HCT116 (cell line): ENCODE measurements around the gene TELO2. TPM values are rescaled to one million over a fixed set of nuclear protein-coding genes. Genes with fewer than 3 reads are reported as not detected.

Experiments used
- ATAC-seq: fragments of 200-7000 bp; cut with Tn5 transposase; 2 replicates; pipeline ENCODE4 v1.9.1; 2020; ENCODE audit warnings: mild to moderate bottlenecking, moderate library complexity
- BruUV-seq: library from RNA; stranded (reverse); fragments of 400-500 nt; replicated peaks from 2 replicates; lab custom pipeline; 2021; lab: Mats Ljungman, UMichigan
- CTCF ChIA-PET: fragments of 300-600 bp; sonication (Branson Sonifier 250); formaldehyde crosslinking; loops from one replicate; lab custom pipeline; 2021; ENCODE audit warnings: antibody characterized with exemption; lab: Charles Lee
- POLR2A ChIA-PET: fragments of 300-600, 350-600 bp; sonication (Branson Sonifier 250); formaldehyde crosslinking; loops from one replicate; lab custom pipeline; 2021; ENCODE audit warnings: antibody characterized with exemption; lab: Charles Lee
- RAD21 ChIA-PET, 2 experiments: fragments of 300-600 bp; sonication (Branson Sonifier 250); formaldehyde crosslinking; loops; one replicate each; lab custom pipeline; 2023; ENCODE audit warnings: low total read pairs in 2 of 2; ENCODE audit not compliant: uncharacterized antibody in 2 of 2, unreplicated experiment in 2 of 2, low non-redundant PET in 1 of 2; lab: Charles Lee
- DNase-seq: peaks from one replicate; pipeline ENCODE4 v3.0.0-alpha.2; 2010; ENCODE audit warnings: low read depth, low spot score
- H2AFZ ChIP-seq: fragments of 200-600 bp; shearing (Covaris generic), sonication (generic); 2 replicates; pipeline ENCODE4 v1.6.1; 2017; ENCODE audit warnings: low read depth, mixed run types, mixed read lengths, antibody characterized with exemption, low read length; ENCODE audit not compliant: poor library complexity, severe bottlenecking
- H3K27ac ChIP-seq: 2 replicates; pipeline ENCODE4 v1.5.1; 2012; ENCODE audit warnings: low read depth, low read length
- H3K27me3 ChIP-seq: fragments of 200-600 bp; sonication (generic); 2 replicates; pipeline ENCODE4 v1.6.1; 2016; ENCODE audit warnings: mixed run types, low read length, mixed read lengths; ENCODE audit not compliant: insufficient read depth
- H3K36me3 ChIP-seq, 2 experiments: fragments of 200-500 bp in 1 of 2; fragments of 200-600 bp in 1 of 2; sonication (Bioruptor generic) in 1 of 2; sonication (generic) in 1 of 2; 2 replicates each; pipeline versions ENCODE4 v1.5.1 to v1.6.1; 2014 to 2016; ENCODE audit warnings: low read length in 2 of 2, inconsistent platforms in 1 of 2, mixed read lengths in 1 of 2, mixed run types in 1 of 2; ENCODE audit not compliant: insufficient read depth in 2 of 2, control insufficient read depth in 1 of 2
- H3K4me1 ChIP-seq, 2 experiments: fragments of 200-600 bp in 1 of 2; sonication (generic) in 1 of 2; 2 replicates each; pipeline versions ENCODE4 v1.5.1 to v1.6.1; 2012 to 2017; ENCODE audit warnings: low read length in 2 of 2, inconsistent platforms in 1 of 2, mild to moderate bottlenecking in 1 of 2, mixed read lengths in 1 of 2, mixed run types in 1 of 2, moderate library complexity in 1 of 2; ENCODE audit not compliant: insufficient read depth in 2 of 2, control insufficient read depth in 1 of 2
- H3K4me2 ChIP-seq: fragments of 200-600 bp; sonication (generic); 2 replicates; pipeline ENCODE4 v1.6.1; 2017; ENCODE audit warnings: mixed run types, low read length, mixed read lengths
- H3K4me3 ChIP-seq, 2 experiments: fragments of 200-600 bp in 1 of 2; sonication (generic) in 1 of 2; replicated peaks in 1 of 2; 2 replicates each; pipeline ENCODE4 v1.5.1; 2011 to 2016; ENCODE audit warnings: low read length in 2 of 2, control low read depth in 1 of 2, low read depth in 1 of 2, mild to moderate bottlenecking in 1 of 2, mixed read lengths in 1 of 2, mixed run types in 1 of 2
- H3K79me2 ChIP-seq: fragments of 200-600 bp; sonication (generic); 2 replicates; pipeline ENCODE4 v1.6.1; 2017; ENCODE audit warnings: mild to moderate bottlenecking, mixed run types, low read length, moderate library complexity, mixed read lengths; ENCODE audit not compliant: insufficient read depth
- H3K9ac ChIP-seq: fragments of 200-600 bp; sonication (generic); 2 replicates; pipeline ENCODE4 v1.6.1; 2016; ENCODE audit warnings: low read length, mixed read lengths
- H3K9me2 ChIP-seq: fragments of 200-600 bp; sonication (generic), shearing (Covaris generic); 2 replicates; pipeline ENCODE4 v1.6.1; 2017; ENCODE audit warnings: mixed run types, mild to moderate bottlenecking, moderate library complexity; ENCODE audit not compliant: insufficient read depth
- H3K9me3 ChIP-seq, 2 experiments: fragments of 200-500 bp in 1 of 2; fragments of 200-600 bp in 1 of 2; sonication (Bioruptor generic) in 1 of 2; sonication (generic) in 1 of 2; 2 replicates each; pipeline ENCODE4 v1.6.1; 2014 to 2017; ENCODE audit warnings: low read length in 2 of 2, mixed read lengths in 2 of 2, inconsistent platforms in 1 of 2, low read depth in 1 of 2, mild to moderate bottlenecking in 1 of 2, mixed run types in 1 of 2, moderate library complexity in 1 of 2; ENCODE audit not compliant: control insufficient read depth in 1 of 2, insufficient read depth in 1 of 2
- H4K20me1 ChIP-seq: fragments of 200-600 bp; sonication (generic), shearing (Covaris generic); 2 replicates; pipeline ENCODE4 v1.6.1; 2017; ENCODE audit warnings: mixed run types, mild to moderate bottlenecking, moderate library complexity; ENCODE audit not compliant: insufficient read depth
- CBX3 ChIP-seq: IDR thresholded peaks from 2 replicates; pipeline ENCODE4 v1.6.1; 2012; ENCODE audit warnings: low read depth
- CEBPB ChIP-seq: IDR thresholded peaks from 2 replicates; pipeline ENCODE4 v1.6.1; 2012; ENCODE audit warnings: low read depth
- EGR1 ChIP-seq: IDR thresholded peaks from 2 replicates; pipeline ENCODE4 v1.6.1; 2012; ENCODE audit warnings: low read depth
- ELF1 ChIP-seq: IDR thresholded peaks from 2 replicates; pipeline ENCODE4 v1.6.1; 2012; ENCODE audit warnings: low read depth, borderline replicate concordance
- EZH2 ChIP-seq: fragments of 200-600 bp; sonication (generic); IDR thresholded peaks from 2 replicates; pipeline ENCODE4 v1.6.1; 2017; ENCODE audit warnings: antibody characterized with exemption, mixed run types
- FOSL1 ChIP-seq: IDR thresholded peaks from 2 replicates; pipeline ENCODE4 v1.6.1; 2012; ENCODE audit warnings: low read depth
- JUND ChIP-seq: IDR thresholded peaks from 2 replicates; pipeline ENCODE4 v1.6.1; 2012
- POLR2A ChIP-seq: IDR thresholded peaks from 2 replicates; pipeline ENCODE4 v1.7.0; 2011; ENCODE audit warnings: borderline replicate concordance; ENCODE audit not compliant: insufficient read depth, insufficient read length; ENCODE audit errors: extremely low read depth
- RAD21 ChIP-seq: IDR thresholded peaks from 2 replicates; pipeline ENCODE4 v1.6.1; 2012; ENCODE audit warnings: low read depth, mild to moderate bottlenecking
- SIN3A ChIP-seq: IDR thresholded peaks from 2 replicates; pipeline ENCODE4 v1.6.1; 2012; ENCODE audit warnings: low read depth
- SP1 ChIP-seq: IDR thresholded peaks from 2 replicates; pipeline ENCODE4 v1.6.1; 2012; ENCODE audit warnings: low read depth
- TCF7L2 ChIP-seq: IDR thresholded peaks from 2 replicates; pipeline ENCODE4 v1.7.0; 2011; ENCODE audit warnings: borderline replicate concordance, inconsistent platforms; ENCODE audit not compliant: insufficient read depth, insufficient read length; ENCODE audit errors: extremely low read depth
- YY1 ChIP-seq: IDR thresholded peaks from 2 replicates; pipeline ENCODE4 v1.6.1; 2011; ENCODE audit warnings: low read length, low read depth, moderate library complexity, mild to moderate bottlenecking; ENCODE audit not compliant: insufficient replicate concordance; ENCODE audit errors: extremely low read depth
- ZNF274 ChIP-seq: fragments of 200-500 bp; sonication (Bioruptor generic); IDR thresholded peaks from 2 replicates; pipeline ENCODE4 v1.6.1; 2014; ENCODE audit warnings: mild to moderate bottlenecking, low read depth, low read length, inconsistent platforms
- intact Hi-C: fragments of 100-400 bp; cut with micrococcal nuclease; formaldehyde crosslinking; loops from 2 replicates; pipeline ENCODE4 v1.10.0; 2022
- total RNA-seq: library from RNA; stranded (reverse); gene quantifications from one replicate; pipeline ENCODE4 v1.2.1, GENCODE V29; 2021; ENCODE audit not compliant: unreplicated experiment
- TF ChIP-seq, protein P1 (sequence below): IDR thresholded peaks from 2 replicates; pipeline ENCODE4 v1.6.1; 2011; ENCODE audit warnings: mild to moderate bottlenecking, low read length, moderate library complexity; ENCODE audit not compliant: insufficient replicate concordance; ENCODE audit errors: extremely low read depth
- TF ChIP-seq, protein P2 (sequence below): IDR thresholded peaks from 2 replicates; pipeline ENCODE4 v1.6.1; 2012
- TF ChIP-seq, protein P3 (sequence below), 3 experiments: fragments of 200-600 bp in 1 of 3; sonication (generic) in 1 of 3; IDR thresholded peaks in 2 of 3; conservative IDR thresholded peaks in 1 of 3; 2 replicates each; pipeline ENCODE4 v1.5.1; 2012 to 2017; ENCODE audit warnings: low read depth in 2 of 3, low read length in 2 of 3, antibody characterized with exemption in 1 of 3, borderline replicate concordance in 1 of 3, control low read depth in 1 of 3, mild to moderate bottlenecking in 1 of 3, mixed read lengths in 1 of 3, mixed run types in 1 of 3, moderate library complexity in 1 of 3; ENCODE audit not compliant: insufficient read depth in 1 of 3

TELO2 gene
- total RNA-seq, 1 experiment from 2014 or later, result 74.3 TPM

DNA sequence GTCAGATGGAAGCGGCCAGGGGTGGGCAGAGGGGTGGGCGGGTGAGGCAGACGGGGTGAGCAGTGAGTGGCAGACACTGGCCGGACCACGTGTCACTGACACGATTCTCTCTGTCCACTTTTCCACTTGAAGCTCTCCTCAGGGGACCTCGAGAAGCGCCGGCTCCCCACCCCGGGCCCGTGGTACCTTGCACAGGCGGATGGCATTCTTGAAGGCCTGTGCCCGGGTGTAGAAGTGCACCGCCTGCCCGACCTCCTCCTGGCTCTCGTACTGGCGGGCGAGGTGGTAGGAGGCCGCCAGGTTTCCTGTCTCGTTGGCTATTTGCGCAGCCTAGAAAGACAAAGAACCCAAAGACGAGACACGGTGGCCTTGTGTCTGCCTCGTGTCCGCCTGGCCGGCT lies 31.2 kb downstream of the TELO2 start:
- POLR2A ChIA-PET, result no interaction called here
- H3K9me2 ChIP-seq, result no peaks in the 10 kb centered on the region
- H3K36me3 ChIP-seq, result no peaks in the 10 kb centered on the region
- H3K4me2 ChIP-seq, result no peak overlapping the region
- CTCF ChIA-PET, result no interaction called here
- no peak overlapping the region for H2AFZ ChIP-seq
- no peak for TF ChIP-seq TCF7L2
- TF ChIP-seq ELF1, result no peak
- TF ChIP-seq, protein P1, sequence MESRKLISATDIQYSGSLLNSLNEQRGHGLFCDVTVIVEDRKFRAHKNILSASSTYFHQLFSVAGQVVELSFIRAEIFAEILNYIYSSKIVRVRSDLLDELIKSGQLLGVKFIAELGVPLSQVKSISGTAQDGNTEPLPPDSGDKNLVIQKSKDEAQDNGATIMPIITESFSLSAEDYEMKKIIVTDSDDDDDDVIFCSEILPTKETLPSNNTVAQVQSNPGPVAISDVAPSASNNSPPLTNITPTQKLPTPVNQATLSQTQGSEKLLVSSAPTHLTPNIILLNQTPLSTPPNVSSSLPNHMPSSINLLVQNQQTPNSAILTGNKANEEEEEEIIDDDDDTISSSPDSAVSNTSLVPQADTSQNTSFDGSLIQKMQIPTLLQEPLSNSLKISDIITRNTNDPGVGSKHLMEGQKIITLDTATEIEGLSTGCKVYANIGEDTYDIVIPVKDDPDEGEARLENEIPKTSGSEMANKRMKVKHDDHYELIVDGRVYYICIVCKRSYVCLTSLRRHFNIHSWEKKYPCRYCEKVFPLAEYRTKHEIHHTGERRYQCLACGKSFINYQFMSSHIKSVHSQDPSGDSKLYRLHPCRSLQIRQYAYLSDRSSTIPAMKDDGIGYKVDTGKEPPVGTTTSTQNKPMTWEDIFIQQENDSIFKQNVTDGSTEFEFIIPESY, result no peak
- TF ChIP-seq CEBPB, result no peak
- no peak for TF ChIP-seq CBX3
- TF ChIP-seq, all 23 proteins: peak for 0
- H3K27ac ChIP-seq, result no peak overlapping the region
- no peaks in the 10 kb centered on the region for H3K27me3 ChIP-seq
- RAD21 ChIA-PET, result no interaction called here
- intact Hi-C loops, result no loop called here
- H3K4me1 ChIP-seq, result no peaks in the 10 kb centered on the region
- H3K79me2 ChIP-seq, result no peaks in the 10 kb centered on the region
- no TSS peak for BruUV-seq
- ATAC-seq (no peak), DNase-seq (no peak)
- H3K9me3 ChIP-seq, result no peaks in the 10 kb centered on the region
- H4K20me1 ChIP-seq, result no peaks in the 10 kb centered on the region
- no peak overlapping the region for H3K9ac ChIP-seq
- no peak overlapping the region for H3K4me3 ChIP-seq

DNA sequence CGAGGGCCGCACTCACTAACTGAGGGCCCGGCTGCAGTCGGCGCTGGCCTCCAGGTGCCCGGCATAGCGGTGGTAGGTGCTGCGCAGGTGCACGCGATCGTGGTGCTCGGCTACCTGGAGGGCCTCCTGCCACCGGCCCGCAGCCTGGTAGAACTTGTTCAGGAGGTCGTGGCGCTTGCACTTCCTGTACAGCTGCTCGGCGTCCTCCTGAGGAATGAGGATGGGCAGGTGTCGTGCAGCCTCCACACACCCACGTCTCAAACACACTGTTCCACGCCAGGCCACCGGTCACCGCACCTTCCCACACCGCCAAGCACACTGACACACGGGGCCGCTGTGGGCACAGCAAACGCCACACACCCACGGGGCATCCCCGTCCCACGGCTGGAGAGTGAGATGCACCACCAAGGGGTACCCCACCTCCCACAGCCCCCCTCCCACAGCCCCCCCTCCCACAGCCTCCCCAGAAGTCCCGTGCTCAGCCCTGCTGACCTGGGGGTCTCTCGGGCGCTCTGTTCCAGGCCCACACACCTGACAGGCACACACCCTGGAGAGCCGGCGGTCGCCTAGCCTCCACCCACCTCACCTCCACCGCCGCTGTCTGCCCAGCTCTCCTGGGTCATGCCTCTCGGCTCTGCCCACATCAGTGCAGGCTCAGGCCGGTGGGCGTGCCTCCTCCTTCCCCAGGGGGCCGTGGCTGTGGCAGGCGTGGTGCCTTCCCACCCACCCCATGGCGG lies 32.9 kb downstream of the TELO2 start:
- no peaks in the 10 kb centered on the region for H3K9me3 ChIP-seq
- no peak overlapping the region for H3K27ac ChIP-seq
- DNase-seq (no peak), ATAC-seq (no peak)
- no peaks in the 10 kb centered on the region for H3K79me2 ChIP-seq
- H4K20me1 ChIP-seq, result no peaks in the 10 kb centered on the region
- H3K4me3 ChIP-seq, result no peak overlapping the region
- H2AFZ ChIP-seq, result no peak overlapping the region
- no peaks in the 10 kb centered on the region for H3K9me2 ChIP-seq
- H3K4me1 ChIP-seq, result no peaks in the 10 kb centered on the region
- H3K27me3 ChIP-seq, result no peaks in the 10 kb centered on the region
- POLR2A ChIA-PET, result no interaction called here
- H3K4me2 ChIP-seq, result no peak overlapping the region
- intact Hi-C loops, result no loop called here
- BruUV-seq, result no TSS peak
- RAD21 ChIA-PET, result no interaction called here
- CTCF ChIA-PET, result no interaction called here
- no peaks in the 10 kb centered on the region for H3K36me3 ChIP-seq
- no peak overlapping the region for H3K9ac ChIP-seq
- TF ChIP-seq, protein P2, sequence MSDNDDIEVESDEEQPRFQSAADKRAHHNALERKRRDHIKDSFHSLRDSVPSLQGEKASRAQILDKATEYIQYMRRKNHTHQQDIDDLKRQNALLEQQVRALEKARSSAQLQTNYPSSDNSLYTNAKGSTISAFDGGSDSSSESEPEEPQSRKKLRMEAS, result no peak
- no peak for TF ChIP-seq SP1
- TF ChIP-seq RAD21, result no peak
- no peak for TF ChIP-seq CBX3
- no peak for TF ChIP-seq ZNF274
- no peak for TF ChIP-seq EZH2
- TF ChIP-seq POLR2A, result no peak
- TF ChIP-seq EGR1, result no peak
- TF ChIP-seq JUND, result no peak
- TF ChIP-seq, protein P3, sequence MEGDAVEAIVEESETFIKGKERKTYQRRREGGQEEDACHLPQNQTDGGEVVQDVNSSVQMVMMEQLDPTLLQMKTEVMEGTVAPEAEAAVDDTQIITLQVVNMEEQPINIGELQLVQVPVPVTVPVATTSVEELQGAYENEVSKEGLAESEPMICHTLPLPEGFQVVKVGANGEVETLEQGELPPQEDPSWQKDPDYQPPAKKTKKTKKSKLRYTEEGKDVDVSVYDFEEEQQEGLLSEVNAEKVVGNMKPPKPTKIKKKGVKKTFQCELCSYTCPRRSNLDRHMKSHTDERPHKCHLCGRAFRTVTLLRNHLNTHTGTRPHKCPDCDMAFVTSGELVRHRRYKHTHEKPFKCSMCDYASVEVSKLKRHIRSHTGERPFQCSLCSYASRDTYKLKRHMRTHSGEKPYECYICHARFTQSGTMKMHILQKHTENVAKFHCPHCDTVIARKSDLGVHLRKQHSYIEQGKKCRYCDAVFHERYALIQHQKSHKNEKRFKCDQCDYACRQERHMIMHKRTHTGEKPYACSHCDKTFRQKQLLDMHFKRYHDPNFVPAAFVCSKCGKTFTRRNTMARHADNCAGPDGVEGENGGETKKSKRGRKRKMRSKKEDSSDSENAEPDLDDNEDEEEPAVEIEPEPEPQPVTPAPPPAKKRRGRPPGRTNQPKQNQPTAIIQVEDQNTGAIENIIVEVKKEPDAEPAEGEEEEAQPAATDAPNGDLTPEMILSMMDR (IDR thresholded peaks at IDR 0.05 in 2 of 3, conservative IDR thresholded peaks at IDR 0.05 in 1 of 3; ENCODE audit: borderline replicate concordance in 1 of 3, insufficient read depth in 1 of 3, low read depth in 2 of 3, low read length in 2 of 3), result no peak
- TF ChIP-seq FOSL1, result no peak
- TF ChIP-seq SIN3A, result no peak
- TF ChIP-seq YY1, result no peak
- no peak for TF ChIP-seq TCF7L2
- TF ChIP-seq ELF1, result no peak
